Stimulated activated CD8-positive, alpha-beta memory T cell treated with anti-CD3 and anti-CD28 coated beads, Interleukin-15, amount 100 ng/mL, for 48 hours (primary cell): ENCODE results near the gene TMSB15B.
"Not testable (repeated sequence)": the region's sequence is repeated elsewhere in the genome, so short reads cannot be mapped to it uniquely, and the experiment has no call there.

Experiments
- DNase-seq, 2 donors: peaks; one replicate each; pipeline ENCODE4 v3.0.0-alpha.2; 2020; ENCODE audit warnings: low read depth in 2 of 2

TMSB15B gene

DNA sequence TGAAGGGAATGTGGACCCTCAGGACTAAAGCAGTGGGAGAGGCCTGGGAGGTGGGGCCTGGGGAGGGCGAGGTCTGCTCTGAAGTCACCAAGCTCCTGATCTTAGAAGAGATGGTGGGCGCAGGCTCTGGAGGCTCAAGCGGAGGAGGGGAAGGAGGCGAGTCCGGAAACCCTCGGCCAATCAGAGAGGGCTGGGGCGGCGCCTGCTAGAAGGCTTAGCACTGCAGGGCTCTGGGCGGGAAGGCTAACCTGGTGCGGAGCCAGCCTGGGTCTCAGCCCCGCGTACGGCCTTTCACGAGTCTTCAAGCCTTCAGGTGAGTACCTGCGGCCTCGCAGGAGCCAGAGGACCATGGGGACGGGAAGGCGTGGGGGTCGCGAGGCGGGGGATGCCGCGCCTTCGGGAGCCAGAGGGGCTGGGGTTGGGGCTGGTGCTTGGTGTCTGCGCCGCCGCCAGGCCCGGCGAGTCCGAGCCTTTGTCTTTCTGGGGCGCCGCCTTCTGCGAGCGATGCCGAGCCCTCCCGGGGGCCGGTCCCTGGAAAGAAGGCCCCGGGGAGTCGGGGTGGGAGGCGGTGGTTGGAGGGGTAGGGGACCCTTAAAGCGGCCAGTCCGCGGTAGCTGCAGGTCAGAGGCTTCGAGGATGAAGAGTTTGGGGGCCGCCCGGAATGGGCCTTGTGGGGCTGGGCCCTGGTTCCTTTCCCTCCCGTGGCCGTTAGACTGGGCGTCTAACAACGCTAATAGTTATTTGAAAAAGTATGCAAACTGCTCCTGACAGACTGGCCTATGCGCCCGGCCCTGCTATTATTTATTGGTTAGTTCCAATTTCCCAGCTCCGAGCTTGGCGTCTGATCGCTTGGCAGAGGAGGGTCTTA is at the start of gene TMSB15B:
TMSB15B (plus strand) TSS at position 217 of the 868 bp plus-strand sequence.
- not testable (repeated sequence) for DNase-seq

DNA sequence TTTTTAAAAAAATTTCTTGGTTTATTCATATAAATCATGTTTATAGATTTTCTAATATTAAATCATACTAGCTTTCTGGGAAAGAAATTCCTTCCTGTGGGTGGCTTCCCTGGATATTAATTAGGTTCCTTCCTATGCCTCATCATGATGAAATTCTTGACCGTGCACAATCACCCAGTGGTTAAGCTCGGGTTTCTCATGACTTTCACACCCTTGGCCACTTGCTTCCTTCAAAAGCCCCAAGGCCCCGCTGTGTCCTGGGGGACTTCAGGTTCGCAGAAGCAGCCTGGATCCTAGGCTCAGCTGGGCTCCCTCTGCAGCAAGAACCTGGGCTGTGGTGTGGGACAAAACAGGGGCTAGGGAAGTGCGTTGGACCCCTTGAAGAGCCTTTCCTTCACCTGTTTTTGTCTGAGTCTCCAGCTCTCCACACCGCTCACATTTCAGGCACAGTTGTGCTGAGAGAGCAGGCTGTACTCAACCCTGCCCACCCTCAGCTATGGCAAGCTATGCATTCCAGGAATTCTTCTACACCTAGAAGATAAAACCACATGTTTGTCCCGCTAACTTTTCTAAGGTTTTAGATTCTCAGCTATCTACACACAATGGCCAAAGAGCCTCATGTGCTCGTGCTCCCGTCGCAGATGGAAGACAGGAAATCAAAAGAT is 48.9 kb upstream of the TMSB15B start:
- no peak for DNase-seq

DNA sequence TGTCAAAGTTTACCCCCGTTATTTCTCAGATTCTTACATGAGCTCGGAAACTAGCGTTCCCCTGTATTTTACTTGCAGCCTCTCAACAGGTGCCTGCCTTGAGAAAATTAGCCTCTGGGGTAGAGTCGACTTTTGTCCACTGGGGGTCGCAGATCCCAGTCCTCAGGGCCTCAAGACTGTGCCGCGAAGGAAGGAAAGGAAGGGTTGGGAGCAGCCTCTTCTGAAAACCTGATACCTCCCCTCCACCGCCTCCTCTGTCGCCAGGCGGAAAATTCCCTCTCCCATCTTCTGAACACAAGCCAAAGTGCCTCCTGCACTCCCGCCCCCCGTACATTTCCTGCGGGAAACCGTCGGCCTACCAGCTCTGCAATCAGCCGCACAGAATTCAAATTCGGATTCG is 44.4 kb upstream of the TMSB15B start:
- peak in 1 of 2 donors; percentile 6 for DNase-seq

DNA sequence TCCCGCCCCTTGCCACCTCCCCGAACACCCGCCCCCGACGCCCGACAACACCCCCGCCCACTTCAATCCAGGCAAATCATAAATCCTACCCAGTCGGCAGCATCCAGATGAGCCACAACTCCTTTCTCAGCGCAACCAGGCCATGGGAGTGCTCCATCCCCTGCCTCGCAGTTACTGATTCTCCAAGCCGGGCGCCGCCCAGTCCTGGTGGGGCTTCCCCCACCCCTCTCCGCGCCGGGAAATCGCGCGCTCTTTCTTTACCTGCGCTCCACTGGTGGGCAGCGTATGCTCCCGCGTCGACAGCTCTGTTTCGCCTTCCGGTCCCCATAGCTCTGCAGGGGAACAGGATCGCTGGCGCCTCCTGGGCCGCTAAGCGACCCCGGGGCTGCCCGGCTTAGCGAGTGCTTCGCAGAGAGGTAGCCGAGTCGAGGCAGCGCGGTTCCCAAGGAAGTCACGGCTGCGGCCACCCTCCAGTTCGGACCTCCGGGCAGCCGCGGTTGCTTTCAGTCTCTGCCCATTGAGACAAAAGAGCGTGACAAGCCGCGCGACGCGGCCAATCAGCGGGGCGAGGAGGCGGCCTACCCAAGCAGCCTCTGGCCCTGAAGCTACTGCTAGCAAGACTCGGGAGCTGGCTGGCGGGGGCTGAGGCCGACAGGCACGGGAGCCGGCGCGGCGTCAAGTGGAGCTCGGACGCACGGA is 43.7 kb upstream of the TMSB15B start:
- peak; percentile 40 to 56 for DNase-seq

DNA sequence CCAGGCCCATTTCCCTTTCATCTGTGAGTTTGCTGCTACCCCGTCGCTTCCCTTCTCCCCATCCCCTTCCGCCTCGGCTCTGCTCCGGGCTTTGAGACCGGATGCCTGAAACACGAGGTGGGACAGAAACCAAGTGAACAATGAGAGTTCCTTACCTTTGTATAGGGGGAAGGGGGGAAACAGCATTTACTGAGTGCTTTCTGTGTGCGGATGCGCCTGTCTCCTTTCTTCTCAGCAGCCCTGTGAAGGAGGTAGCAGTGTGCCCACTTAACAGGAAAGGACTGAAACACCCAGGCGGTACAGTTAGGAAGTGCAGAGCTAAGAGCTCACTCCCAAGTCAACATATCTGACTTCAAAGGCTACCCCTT is 43.2 kb upstream of the TMSB15B start:
- no peak for DNase-seq

DNA sequence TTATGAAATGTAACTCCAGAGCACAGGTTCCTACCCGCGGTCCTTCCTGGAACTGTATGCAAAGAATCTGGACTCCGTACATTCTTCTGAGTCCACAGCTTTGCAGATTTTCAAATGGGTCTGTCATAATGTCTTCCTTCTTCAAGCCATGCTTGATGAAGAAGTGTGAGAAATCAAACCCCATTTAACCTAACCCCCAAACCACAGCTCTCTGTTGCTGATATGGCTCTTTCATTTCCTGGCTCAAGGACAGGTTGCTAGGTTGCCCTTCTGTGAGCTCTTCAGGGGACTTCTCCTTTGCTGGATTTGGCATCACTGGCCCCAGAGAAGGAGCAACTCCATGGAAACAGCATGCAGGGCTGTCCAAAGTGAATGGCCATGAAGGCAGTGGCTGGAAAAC is 41.9 kb upstream of the TMSB15B start:
- not testable (repeated sequence) for DNase-seq

DNA sequence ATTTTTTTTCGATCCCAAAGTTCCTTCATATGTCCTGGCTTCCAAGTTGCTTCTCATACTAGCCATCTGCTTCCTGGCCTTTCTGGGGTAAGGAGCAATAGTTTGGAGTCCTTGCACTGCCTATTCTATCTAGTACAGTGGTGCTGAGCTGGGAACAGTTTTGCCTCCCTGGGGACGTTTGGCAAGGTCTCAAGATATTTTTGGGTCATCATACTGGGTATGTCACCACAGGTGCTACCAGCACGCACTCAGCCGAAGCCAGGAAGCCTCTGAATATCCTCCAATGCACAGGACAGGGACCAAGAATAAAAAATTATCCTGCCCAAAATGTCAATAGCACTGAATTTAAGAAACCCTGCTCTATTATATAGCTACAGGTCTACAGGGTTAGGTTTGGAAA is 35.4 kb upstream of the TMSB15B start:
- no peak for DNase-seq

DNA sequence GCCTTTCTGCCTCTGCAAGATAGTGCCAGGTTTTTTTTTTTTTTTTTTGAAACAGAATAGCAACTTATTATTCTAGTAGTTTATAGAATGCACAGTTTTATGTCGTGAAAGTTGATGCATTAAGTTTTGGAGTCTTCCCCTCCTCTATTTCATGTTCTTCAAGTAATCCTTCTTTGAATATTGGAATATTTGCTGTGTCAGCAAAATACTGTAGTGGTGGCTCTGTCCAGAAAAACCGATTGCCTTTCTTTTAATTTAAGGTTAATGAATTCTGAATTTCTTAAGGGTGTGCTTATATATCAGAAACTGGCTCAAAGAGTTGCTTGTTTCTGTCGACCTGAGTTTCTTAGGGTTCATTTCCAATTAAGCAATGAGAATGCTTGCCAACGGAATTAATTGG is 34.8 kb upstream of the TMSB15B start:
- DNase-seq, result no peak

DNA sequence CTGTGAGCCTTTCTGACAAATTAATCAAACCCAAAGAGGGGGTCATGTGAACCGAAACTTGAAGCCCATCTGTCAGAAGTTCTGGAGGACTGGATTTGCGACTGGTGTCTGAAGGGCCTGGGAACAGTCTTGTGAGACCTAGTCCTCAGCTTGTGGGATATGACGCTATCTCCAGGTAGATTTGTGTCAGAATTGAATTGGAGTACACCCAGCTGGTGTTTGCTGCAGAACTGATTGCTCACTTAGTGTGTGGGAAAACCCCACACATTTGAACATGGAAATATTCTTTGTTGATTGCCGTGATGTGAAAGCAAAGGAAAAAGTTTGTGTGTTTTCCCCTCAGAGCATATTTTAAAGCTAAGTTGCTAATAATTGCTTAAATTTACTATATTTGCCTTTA is 30.3 kb upstream of the TMSB15B start:
- no peak for DNase-seq

DNA sequence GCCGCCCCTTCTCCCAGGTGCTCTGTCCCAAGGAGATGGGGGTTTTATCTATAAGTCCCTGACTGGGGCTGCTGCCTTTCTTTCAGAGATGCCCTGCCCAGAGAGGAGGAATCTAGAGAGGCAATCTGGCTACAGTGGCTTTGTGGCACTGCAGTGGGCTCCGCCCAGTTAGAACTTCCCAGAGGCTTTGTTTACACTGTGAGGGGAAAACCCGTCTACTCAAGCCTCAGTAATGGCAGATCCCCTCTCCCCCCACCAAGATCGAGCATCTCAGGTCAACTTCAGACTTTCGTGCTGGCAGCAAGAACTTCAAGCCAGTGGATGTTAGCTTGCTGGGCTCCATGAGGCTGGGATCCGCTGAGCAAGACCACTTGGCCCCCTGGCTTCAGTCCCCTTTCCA is 22.2 kb upstream of the TMSB15B start:
- not testable (repeated sequence) for DNase-seq

DNA sequence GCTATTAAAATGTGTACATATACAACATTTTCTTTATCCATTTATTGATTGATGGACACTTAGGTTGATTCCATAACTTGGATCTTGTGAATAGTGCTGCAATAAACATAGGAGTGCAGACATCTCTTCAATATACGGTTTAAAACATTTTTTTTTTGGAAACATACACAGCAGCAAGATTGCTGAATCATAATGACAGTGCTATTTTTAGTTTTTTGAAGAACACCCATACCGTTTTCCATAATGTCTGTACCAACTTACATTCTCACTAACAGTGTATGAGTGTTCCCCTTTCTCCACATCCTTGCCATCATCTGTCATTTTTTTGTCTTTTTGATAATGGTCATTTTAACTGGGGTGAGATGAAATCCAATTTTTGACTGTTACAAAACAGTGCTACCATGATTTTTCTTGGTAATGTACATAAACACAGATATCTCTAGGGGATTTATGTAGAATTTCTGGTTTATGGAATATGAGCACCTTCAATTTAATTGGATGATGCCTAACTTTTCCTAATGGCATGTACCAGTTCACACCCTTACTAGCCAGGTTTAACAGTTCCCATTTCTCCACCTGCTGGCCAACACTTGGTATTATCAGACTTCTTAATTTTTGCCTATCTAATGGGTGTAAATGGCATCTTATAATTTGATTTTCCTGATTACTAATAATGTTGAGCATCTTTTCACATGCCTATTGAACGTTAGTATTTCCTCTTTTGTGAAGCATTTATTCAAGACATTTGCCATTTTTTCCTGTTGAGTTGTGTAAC is 21.0 kb upstream of the TMSB15B start:
- DNase-seq, result no peak

DNA sequence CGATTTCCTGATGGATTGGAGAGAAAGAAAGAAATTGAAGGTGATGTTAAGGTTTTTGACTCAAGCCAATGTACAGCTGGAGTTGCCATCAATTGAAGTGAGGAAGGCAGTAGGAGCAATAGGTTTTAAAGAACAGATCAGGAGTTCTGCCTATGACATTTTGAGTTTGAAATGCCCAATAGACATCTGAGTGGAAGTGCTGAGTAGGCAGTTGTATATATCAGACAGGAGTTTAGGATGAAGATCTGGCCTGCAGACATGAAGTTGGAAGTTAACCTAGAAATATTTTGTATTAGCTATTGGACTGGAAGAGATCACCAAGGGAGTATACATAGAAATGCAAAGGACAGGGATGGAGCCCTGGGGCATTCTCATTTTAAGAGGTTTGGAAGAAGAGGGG is 12.9 kb upstream of the TMSB15B start:
- no peak for DNase-seq

DNA sequence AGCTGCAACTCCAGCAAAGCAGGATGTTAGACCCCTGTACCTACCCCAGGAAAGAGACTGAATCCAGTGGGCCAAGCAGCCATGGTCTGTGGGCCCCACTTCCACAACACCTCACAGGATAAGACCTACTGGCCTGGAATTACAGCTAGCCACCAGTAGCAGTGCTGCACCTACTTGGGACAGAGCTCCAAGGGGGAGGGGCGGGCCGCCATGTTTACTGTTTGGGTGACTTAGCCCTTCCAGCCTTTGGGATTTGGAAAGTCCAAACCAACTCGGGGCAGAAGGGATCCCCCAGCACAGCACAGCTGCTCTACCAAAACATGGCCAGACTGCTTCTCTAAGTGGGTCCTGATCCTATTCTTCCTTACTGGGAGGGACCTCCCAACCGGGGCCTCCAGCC is 9.1 kb upstream of the TMSB15B start:
- DNase-seq, result no peak

DNA sequence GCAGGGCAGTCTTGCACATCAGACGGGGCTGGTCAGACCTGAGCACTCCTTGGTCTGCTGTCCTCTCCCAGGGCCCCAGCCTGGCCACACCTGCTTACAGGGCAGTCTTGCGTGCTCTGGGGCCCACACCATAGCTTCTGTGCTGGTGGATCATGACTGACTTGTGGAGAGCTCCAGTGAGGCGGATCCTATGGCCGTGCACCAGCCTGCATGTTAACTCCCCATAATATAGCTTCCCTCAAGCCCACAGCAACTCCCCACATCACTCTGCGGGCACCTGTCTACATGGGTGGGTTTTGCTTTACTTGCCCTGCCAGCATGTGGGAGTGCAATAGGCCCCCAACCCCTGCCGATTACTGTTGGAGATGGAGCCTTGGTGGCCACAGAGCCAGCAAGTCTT is 8.2 kb upstream of the TMSB15B start:
- DNase-seq, result no peak

DNA sequence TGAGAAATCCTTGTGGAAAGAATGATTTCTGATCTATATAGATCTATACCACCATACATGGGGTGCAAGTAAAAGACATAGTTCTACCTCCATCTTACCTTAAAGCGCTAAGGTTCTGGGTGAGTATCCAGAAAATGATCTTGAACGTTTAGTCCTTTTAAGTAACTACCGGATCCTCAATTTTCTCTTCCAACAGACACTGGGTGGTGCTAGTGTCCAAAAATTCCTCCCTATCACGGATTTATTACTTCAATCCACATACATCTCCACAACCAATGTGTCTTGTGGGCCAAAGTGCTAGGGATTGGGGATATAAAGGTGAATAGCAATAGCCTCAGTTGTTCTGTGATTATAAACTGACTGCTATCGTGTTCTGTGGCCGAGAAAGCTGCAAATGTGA is 1.8 kb upstream of the TMSB15B start:
- DNase-seq, result not testable (repeated sequence)

DNA sequence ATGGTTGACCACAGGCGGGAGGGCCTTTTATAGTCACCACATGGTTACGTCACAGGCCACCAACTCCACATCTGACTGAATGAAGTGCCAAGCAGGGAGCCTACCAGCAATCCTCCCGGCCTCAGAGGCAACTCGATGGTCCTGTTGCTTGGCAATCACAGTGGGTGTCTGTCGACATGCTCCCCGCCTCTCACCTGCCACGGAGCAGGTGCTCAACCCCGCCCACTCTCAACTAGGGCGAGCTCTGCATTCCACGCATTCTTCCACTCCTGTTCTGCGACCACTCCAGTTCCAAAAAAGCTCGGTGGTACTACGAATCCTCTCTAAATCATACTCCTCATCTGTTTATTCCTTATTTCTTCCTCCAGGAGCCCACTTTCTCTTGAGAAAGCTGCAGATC is 21.1 kb downstream of the TMSB15B start:
- not testable (repeated sequence) for DNase-seq

DNA sequence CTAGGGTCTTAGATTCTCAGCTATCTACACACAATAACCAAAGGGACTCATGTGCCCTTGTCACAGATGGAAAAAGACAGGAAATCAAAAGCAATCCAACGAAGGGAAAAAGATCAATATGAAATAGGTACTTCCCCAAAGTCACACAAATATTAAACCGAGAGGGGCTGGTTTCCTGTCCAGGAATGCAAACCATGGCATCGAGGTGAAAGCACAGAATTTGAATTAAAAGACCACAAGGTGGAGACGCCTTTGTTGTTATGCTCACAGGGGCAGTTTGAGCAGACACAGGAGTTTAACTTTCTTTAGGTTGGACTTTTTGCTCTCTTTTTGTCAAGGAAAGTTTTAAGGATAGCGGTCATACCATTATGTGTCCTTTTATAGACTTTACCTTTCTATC is 36.8 kb downstream of the TMSB15B start:
- DNase-seq, result no peak

DNA sequence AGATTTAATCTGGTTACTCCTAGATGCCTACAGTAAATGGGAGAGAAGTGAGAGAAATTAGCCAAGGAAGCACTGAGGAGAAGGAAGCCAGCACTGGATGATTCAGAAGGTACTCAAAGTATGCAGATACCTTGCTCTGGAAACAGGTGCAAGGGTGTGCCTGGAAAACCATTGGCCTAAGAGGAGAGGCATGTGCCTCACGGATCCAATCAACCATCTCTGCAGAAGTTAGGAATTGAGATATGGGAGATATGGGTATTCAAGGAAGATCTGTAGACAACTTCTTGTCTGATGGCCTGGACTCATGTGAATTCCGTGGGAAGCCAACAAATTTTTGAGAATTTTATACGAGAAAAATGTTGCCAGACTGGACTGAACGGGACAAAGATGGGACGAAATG is 46.4 kb downstream of the TMSB15B start:
- no peak for DNase-seq

DNA sequence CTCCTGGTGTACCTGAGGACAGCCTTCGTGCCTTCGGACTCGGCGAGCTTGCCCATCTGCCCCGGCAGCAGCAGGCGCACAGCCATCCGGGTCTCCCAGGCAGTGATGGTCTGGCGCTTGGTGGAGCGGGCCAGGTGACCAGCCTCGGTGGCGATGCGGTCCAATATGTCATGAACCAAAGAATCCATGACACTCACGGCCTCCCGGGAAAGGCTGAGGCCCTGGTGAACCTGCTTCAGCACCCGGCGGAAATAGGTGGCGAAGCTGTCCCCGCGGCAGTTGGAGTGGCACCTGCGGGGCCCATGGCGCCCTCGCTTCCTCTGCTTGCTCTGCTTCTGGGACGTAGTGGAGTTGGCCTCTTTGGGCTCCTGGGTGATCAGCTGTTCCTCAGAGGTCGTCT is 50.7 kb downstream of the TMSB15B start:
- DNase-seq, result no peak

DNA sequence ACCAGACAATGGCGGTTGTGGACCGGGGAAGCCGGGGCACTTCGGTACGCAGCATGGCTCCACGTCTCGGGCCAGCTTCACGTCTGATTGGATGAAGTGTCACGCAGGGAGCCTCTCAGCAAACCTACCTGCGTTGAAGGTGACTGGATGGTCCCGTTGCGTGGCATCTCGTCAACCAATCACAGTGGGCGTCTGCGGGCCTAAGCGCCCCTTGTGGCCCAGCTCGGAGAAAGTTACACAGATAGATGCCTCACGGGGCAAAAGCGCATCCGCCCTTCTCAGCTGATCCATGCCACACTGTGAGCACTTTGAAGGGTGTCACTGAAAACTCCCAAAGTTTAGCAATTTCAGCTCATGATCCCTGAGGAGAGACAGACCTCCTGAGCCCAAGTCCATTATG is 51.2 kb downstream of the TMSB15B start, which contains the start of gene H2BW1:
H2BW1 (minus strand) TSS at position 103 of the 400 bp plus-strand sequence. CDS start 132 bp downstream, outside the sequence.
- DNase-seq, result no peak

DNA sequence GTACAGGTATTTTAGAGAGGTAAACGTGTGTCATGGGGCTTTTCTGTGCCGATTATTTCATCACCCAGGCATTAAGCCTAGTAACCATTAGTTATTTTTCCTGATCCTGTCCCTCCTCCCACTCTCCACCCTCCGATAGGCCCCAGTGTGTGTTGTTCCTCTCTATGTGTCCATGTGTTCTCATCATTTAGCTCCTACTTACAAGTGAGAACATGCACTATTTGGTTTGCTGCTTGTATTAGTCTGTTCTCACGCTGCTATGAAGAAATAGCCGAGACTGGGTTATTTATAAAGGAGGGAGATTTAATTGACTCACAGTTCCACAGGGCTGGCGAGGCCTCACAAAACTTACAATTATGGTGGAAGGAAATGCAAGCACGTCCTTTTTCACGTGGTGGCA is 53.1 kb downstream of the TMSB15B start:
- not testable (repeated sequence) for DNase-seq
